Keratinocyte (primary cell): ENCODE measurements around the gene ZNF346.

Experiments used
- EZH2 ChIP-seq: IDR thresholded peaks from one replicate; pipeline ENCODE4 v1.6.1; 2012; ENCODE audit warnings: inconsistent platforms, mild to moderate bottlenecking, low read length, moderate library complexity
- TF ChIP-seq, protein P1 (sequence below), 3 experiments: IDR thresholded peaks in 1 of 3; conservative IDR thresholded peaks in 1 of 3; optimal IDR thresholded peaks in 1 of 3; 2 replicates in 2 of 3; 3 replicates in 1 of 3; pipeline versions ENCODE3 to v1.5.1; 2011; ENCODE audit warnings: low read length in 3 of 3, mild to moderate bottlenecking in 3 of 3, moderate library complexity in 2 of 3, control low read depth in 1 of 3, inconsistent platforms in 1 of 3; ENCODE audit not compliant: insufficient read depth in 2 of 3; ENCODE audit errors: extremely low read depth in 1 of 3

- TF ChIP-seq, protein P1, sequence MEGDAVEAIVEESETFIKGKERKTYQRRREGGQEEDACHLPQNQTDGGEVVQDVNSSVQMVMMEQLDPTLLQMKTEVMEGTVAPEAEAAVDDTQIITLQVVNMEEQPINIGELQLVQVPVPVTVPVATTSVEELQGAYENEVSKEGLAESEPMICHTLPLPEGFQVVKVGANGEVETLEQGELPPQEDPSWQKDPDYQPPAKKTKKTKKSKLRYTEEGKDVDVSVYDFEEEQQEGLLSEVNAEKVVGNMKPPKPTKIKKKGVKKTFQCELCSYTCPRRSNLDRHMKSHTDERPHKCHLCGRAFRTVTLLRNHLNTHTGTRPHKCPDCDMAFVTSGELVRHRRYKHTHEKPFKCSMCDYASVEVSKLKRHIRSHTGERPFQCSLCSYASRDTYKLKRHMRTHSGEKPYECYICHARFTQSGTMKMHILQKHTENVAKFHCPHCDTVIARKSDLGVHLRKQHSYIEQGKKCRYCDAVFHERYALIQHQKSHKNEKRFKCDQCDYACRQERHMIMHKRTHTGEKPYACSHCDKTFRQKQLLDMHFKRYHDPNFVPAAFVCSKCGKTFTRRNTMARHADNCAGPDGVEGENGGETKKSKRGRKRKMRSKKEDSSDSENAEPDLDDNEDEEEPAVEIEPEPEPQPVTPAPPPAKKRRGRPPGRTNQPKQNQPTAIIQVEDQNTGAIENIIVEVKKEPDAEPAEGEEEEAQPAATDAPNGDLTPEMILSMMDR (optimal IDR thresholded peaks at IDR 0.05 in 1 of 3, IDR thresholded peaks at IDR 0.05 in 1 of 3, conservative IDR thresholded peaks at IDR 0.05 in 1 of 3; ENCODE audit: extremely low read depth in 1 of 3, insufficient read depth in 2 of 3, low read length in 3 of 3): no peak
- no peak for TF ChIP-seq EZH2
Measured at GRCh38 chr5:177116631-177117373, 94.3 kb downstream of the ZNF346 start.
